GM18498 (cell line): Measurements from ENCODE around the gene COMMD7.
A peak's percentile ranks its signal among the peaks of the same experiment; 100 is the strongest.
"Not testable (repeated sequence)": the region's sequence is repeated elsewhere in the genome, so short reads cannot be mapped to it uniquely, and the experiment has no call there.

Experiments used
- ATAC-seq: cut with Tn5 transposase; IDR thresholded peaks from one replicate; pipeline ENCODE4 v1.9.1; 2021; ENCODE audit warnings: mild to moderate bottlenecking, moderate library complexity; ENCODE audit not compliant: unreplicated experiment

Gene COMMD7

GRCh38 chr20:32767418-32768198 lies 24.3 kb upstream of the COMMD7 start:
- ATAC-seq: no peak

- not testable (repeated sequence) for ATAC-seq
These were observed 22.1 kb upstream of the COMMD7 start for GRCh38 chr20:32765230-32765875.

GRCh38 chr20:32764005-32764960 lies 21.0 kb upstream of the COMMD7 start:
- ATAC-seq: no peak

GRCh38 chr20:32763202-32764004 lies 20.1 kb upstream of the COMMD7 start:
- ATAC-seq: no peak

GRCh38 chr20:32762754-32763201 lies 19.5 kb upstream of the COMMD7 start:
- ATAC-seq: peak; percentile 11

GRCh38 chr20:32761831-32762753 lies 18.8 kb upstream of the COMMD7 start, which contains the start of gene DNMT3B:
DNMT3B (plus strand) TSS chr20:32762385; CDS start chr20:32780324, 17,939 bp downstream.
- ATAC-seq: peak; percentile 75

GRCh38 chr20:32761417-32761830 lies 18.2 kb upstream of the COMMD7 start:
- no peak for ATAC-seq

GRCh38 chr20:32756156-32756555 lies 12.9 kb upstream of the COMMD7 start:
- ATAC-seq: no peak

GRCh38 chr20:32753731-32754130 lies 10.5 kb upstream of the COMMD7 start:
- ATAC-seq: no peak

GRCh38 chr20:32752458-32753250 lies 9.4 kb upstream of the COMMD7 start:
- no peak for ATAC-seq

GRCh38 chr20:32751702-32752457 lies 8.6 kb upstream of the COMMD7 start:
- ATAC-seq: no peak

GRCh38 chr20:32751293-32751692 lies 8.0 kb upstream of the COMMD7 start:
- no peak for ATAC-seq

- no peak for ATAC-seq
These were observed 6.8 kb upstream of the COMMD7 start for GRCh38 chr20:32749914-32750637.

GRCh38 chr20:32742322-32743236 lies 688 bp downstream of the COMMD7 start:
- peak; percentile 31 for ATAC-seq

- no peak for ATAC-seq
These were observed 2.1 kb downstream of the COMMD7 start for GRCh38 chr20:32741151-32741550.
